Colonic mucosa (tissue), 4 donors: ENCODE data around the gene PARD3B. TPM values are rescaled to one million over a fixed set of nuclear protein-coding genes. Genes with fewer than 3 reads are reported as not detected.

Source experiments
- DNase-seq: peaks from one replicate; pipeline ENCODE4 v3.0.0-alpha.2; 2020
- H3K27ac ChIP-seq: fragments of 200-600 bp; one replicate; pipeline ENCODE4 v1.8.0; 2021
- H3K27me3 ChIP-seq: fragments of 200-600 bp; one replicate; pipeline ENCODE4 v1.8.0; 2021
- H3K36me3 ChIP-seq: fragments of 200-600 bp; one replicate; pipeline ENCODE4 v1.8.0; 2021
- H3K4me1 ChIP-seq: fragments of 200-600 bp; one replicate; pipeline ENCODE4 v1.8.0; 2021; ENCODE audit warnings: mild to moderate bottlenecking
- H3K4me3 ChIP-seq: fragments of 200-600 bp; one replicate; pipeline ENCODE4 v1.8.0; 2021
- H3K9ac ChIP-seq, 2 donors: one replicate each; pipeline ENCODE4 v1.7.0; 2013; ENCODE audit warnings: control low read depth in 2 of 2, low read depth in 2 of 2, low read length in 2 of 2
- H3K9me3 ChIP-seq: fragments of 200-600 bp; one replicate; pipeline ENCODE4 v1.8.0; 2021
- CTCF ChIP-seq: fragments of 200-600 bp; IDR thresholded peaks from one replicate; pipeline ENCODE4 v1.8.0; 2022; ENCODE audit warnings: antibody characterized with exemption, mild to moderate bottlenecking
- intact Hi-C: fragments of 100-400 bp; cut with DNase I; formaldehyde crosslinking; loops from one replicate; pipeline ENCODE4 v1.14.1; 2022
- total RNA-seq, 2 donors: library from RNA; stranded (reverse); fragmentation: NEBNext Ultra II Directional in 1 of 2; extraction: Animal tissue kit (Norgen Biotek cat#: 25700) in 1 of 2; gene quantifications; one replicate each; pipeline ENCODE4 v1.2.1, GENCODE V29; 2021
- donor health status: healthy.
- donor health status: DM: no; HTN: no; CAD: no.
- donor health status: DM: no; HTN: no; CAD: no.

The PARD3B gene
- total RNA-seq, 2 donors from 2014 or later = 20.0 to 24.2 TPM

- H3K27ac ChIP-seq = no peak overlapping the region
- TF ChIP-seq CTCF = no peak
- H3K36me3 ChIP-seq = no peaks in the 10 kb centered on the region
- no peak overlapping the region for H3K4me3 ChIP-seq
- intact Hi-C loops = no loop called here
- no peaks in the 10 kb centered on the region for H3K4me1 ChIP-seq
- DNase-seq = no peak
- no peaks in the 10 kb centered on the region for H3K9me3 ChIP-seq
- no peaks in the 10 kb centered on the region for H3K27me3 ChIP-seq
- no peak overlapping the region for H3K9ac ChIP-seq
These were observed 31.2 kb downstream of the PARD3B start for GRCh38 chr2:204576362-204576979.

GRCh38 chr2:204578928-204579598 is 33.8 kb downstream of the PARD3B start:
- no peak for DNase-seq
- Histone ChIP-seq H3K9me3 (no peaks in the 10 kb centered on the region), H3K27me3 (no peaks in the 10 kb centered on the region), H3K27ac (no peak overlapping the region), H3K4me1 (no peaks in the 10 kb centered on the region), H3K36me3 (no peaks in the 10 kb centered on the region), H3K9ac (no peak overlapping the region), H3K4me3 (no peak overlapping the region)
- intact Hi-C loops = no loop called here
- no peak for TF ChIP-seq CTCF

GRCh38 chr2:204581946-204582345 is 36.7 kb downstream of the PARD3B start:
- Histone ChIP-seq H3K9me3 (no peaks in the 10 kb centered on the region), H3K27me3 (no peaks in the 10 kb centered on the region), H3K4me1 (no peaks in the 10 kb centered on the region), H3K36me3 (no peaks in the 10 kb centered on the region), H3K4me3 (no peak overlapping the region), H3K9ac (no peak overlapping the region), H3K27ac (no peak overlapping the region)
- no peak for DNase-seq
- intact Hi-C loops = no loop called here
- no peak for TF ChIP-seq CTCF

GRCh38 chr2:204583773-204584172 is 38.5 kb downstream of the PARD3B start:
- Histone ChIP-seq H3K27me3 (no peaks in the 10 kb centered on the region), H3K36me3 (no peaks in the 10 kb centered on the region), H3K9ac (no peak overlapping the region), H3K4me3 (no peak overlapping the region), H3K4me1 (no peaks in the 10 kb centered on the region), H3K27ac (no peak overlapping the region), H3K9me3 (no peaks in the 10 kb centered on the region)
- intact Hi-C loops = no loop called here
- TF ChIP-seq CTCF = no peak
- no peak for DNase-seq

- H3K4me1 ChIP-seq = no peaks in the 10 kb centered on the region
- no peak overlapping the region for H3K27ac ChIP-seq
- H3K36me3 ChIP-seq = no peaks in the 10 kb centered on the region
- no peaks in the 10 kb centered on the region for H3K9me3 ChIP-seq
- H3K4me3 ChIP-seq = no peak overlapping the region
- no peak overlapping the region for H3K9ac ChIP-seq
- TF ChIP-seq CTCF = no peak
- no peaks in the 10 kb centered on the region for H3K27me3 ChIP-seq
- no peak for DNase-seq
- intact Hi-C loops = no loop called here
These were observed 40.7 kb downstream of the PARD3B start for GRCh38 chr2:204585930-204586329.
